Right atrium auricular region (tissue), 2 donors: ENCODE measurements around the gene PRF1. TPM values are rescaled to one million over a fixed set of nuclear protein-coding genes. Genes with fewer than 3 reads are reported as not detected.

Experiments used
- DNase-seq: peaks from one replicate; pipeline ENCODE4 v3.0.0-alpha.2; 2019; ENCODE audit warnings: low spot score
- H3K27ac ChIP-seq, 2 donors: fragments of 200-600 bp; sonication (generic); 1 replicate in 1 of 2; 2 replicates in 1 of 2; pipeline ENCODE4 v1.5.1; 2016 to 2019
- H3K27me3 ChIP-seq, 2 donors: fragments of 200-600 bp; sonication (generic); one replicate each; pipeline versions ENCODE4 v1.5.1 to v1.6.0; 2017 to 2019
- H3K36me3 ChIP-seq: fragments of 200-600 bp; sonication (generic); one replicate; pipeline ENCODE4 v1.5.1; 2016
- H3K4me1 ChIP-seq, 2 donors: fragments of 200-600 bp; sonication (generic); one replicate each; pipeline versions ENCODE4 v1.5.1 to v1.6.0; 2017 to 2019
- H3K4me3 ChIP-seq, 2 donors: fragments of 200-600 bp; sonication (generic); 1 replicate in 1 of 2; 2 replicates in 1 of 2; pipeline ENCODE4 v1.5.1; 2017 to 2019; ENCODE audit warnings: mild to moderate bottlenecking in 1 of 2, moderate library complexity in 1 of 2
- H3K9me3 ChIP-seq, 2 donors: fragments of 200-600 bp; sonication (generic); one replicate each; pipeline ENCODE4 v1.5.1; 2019
- total RNA-seq, 2 donors: library from RNA; depleted of rRNA; stranded (reverse); fragments of >200 nt; gene quantifications; one replicate each; pipeline ENCODE4 v1.1.0, GENCODE V29; 2016
- TF ChIP-seq, protein P1 (sequence below), 2 donors: fragments of 200-600 bp; sonication (generic); IDR thresholded peaks; one replicate each; pipeline ENCODE4 v1.5.1; 2019; ENCODE audit warnings: antibody characterized with exemption in 2 of 2

Gene PRF1
- total RNA-seq, 2 donors from 2014 or later, result 1.1 to 1.4 TPM

DNA sequence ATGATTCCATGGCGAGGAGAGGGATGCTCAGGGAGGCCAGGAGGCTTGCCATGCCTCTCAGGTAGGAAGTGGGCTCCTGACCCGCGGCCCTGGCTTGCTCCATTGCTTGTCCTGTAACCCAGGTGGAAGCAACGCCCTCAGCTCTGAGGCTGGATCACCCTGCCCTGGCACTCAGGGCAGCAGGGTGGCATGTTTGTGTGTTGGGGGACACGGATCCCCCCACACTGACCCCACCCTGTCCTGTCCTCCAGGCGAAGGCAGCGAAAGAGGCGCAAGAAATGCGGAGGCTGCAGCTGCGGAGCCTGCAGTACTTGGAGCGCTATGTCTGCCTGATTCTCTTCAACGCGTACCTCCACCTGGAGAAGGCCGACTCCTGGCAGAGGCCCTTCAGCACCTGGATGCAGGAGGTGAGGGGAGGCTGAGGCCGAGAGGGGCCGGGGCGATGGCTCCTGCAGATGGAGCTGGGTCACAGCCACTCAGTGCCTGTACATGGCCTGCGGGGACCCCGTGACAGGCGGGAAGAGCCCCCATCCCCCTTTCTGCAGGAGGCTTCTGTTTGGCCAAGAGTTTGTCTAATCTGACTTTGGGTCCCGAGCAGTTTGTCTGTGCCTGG lies 38.3 kb downstream of the PRF1 start:
- DNase-seq, result no peak
- Histone ChIP-seq H3K27me3 (no peaks in the 10 kb centered on the region), H3K36me3 (no peaks in the 10 kb centered on the region), H3K27ac (no peak overlapping the region), H3K4me1 (peaks cover 0 to 44% of the 10 kb centered on the region in 2 donors), H3K9me3 (no peaks in the 10 kb centered on the region), H3K4me3 (no peak overlapping the region)
- TF ChIP-seq, protein P1, sequence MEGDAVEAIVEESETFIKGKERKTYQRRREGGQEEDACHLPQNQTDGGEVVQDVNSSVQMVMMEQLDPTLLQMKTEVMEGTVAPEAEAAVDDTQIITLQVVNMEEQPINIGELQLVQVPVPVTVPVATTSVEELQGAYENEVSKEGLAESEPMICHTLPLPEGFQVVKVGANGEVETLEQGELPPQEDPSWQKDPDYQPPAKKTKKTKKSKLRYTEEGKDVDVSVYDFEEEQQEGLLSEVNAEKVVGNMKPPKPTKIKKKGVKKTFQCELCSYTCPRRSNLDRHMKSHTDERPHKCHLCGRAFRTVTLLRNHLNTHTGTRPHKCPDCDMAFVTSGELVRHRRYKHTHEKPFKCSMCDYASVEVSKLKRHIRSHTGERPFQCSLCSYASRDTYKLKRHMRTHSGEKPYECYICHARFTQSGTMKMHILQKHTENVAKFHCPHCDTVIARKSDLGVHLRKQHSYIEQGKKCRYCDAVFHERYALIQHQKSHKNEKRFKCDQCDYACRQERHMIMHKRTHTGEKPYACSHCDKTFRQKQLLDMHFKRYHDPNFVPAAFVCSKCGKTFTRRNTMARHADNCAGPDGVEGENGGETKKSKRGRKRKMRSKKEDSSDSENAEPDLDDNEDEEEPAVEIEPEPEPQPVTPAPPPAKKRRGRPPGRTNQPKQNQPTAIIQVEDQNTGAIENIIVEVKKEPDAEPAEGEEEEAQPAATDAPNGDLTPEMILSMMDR (IDR thresholded peaks at IDR 0.05), result no peak

DNA sequence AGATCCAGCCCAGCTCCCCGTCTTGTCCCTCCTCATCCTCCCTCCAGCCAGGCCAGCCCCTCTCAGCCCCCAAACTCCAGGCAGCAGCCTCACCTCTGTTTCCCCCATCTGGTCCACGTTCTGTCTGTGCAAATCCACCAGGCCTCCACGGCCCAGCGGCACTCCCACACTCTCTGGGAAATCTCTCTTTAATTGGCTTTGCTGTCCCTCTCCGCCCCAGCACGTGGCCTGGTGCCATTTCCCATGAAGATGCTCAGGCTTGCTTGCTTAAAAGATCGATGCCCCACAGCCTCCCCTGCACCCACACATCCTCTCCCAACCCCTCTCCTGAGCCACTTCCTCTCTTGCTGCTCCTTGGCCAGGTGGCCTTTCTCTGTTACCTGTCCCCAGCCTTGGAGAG lies 39.3 kb downstream of the PRF1 start:
- H3K27me3 ChIP-seq, result no peaks in the 10 kb centered on the region
- H3K27ac ChIP-seq, result no peak overlapping the region
- H3K9me3 ChIP-seq, result no peaks in the 10 kb centered on the region
- H3K4me3 ChIP-seq, result no peak overlapping the region
- no peak for DNase-seq
- TF ChIP-seq, protein P1 (IDR thresholded peaks at IDR 0.05), result no peak
- H3K36me3 ChIP-seq, result no peaks in the 10 kb centered on the region
- H3K4me1 ChIP-seq, result peaks cover 0 to 54% of the 10 kb centered on the region in 2 donors

DNA sequence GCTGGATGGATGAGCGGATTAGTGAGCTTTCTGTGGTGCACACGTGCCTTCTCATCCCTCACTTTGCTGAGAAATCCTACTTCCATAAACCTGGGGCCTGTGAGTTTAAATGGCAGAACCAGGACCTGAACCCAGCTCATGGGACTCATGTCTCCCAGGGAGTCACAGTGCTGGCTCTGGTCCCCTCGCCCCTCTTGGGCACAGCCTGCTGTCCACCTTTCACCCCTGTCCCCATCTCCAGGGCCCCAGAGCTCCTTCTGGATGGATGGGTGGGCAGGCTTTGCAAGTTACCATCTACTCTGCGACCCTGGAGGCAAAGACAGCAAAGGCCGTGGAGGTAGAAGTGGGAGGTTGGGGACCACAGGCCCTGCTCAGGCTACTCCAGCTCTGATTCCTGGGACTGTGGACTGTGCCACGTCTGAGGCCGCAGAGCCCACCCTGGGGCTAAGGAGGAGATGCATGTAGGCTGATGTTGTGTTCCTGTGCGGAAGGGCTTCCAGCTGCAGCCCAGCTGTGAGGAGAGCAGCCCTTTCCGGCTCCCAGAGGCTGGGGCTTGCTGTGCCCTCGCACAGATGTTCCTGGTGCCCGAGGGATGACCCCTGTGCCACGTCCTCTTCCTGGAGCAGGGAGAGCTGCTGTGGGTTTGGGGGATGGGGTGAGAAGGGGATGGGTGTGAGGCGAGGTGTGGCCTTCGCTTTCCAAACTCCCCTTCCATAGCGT lies 40.3 kb downstream of the PRF1 start:
- Histone ChIP-seq H3K27me3 (no peaks in the 10 kb centered on the region), H3K9me3 (no peaks in the 10 kb centered on the region), H3K27ac (no peak overlapping the region), H3K36me3 (no peaks in the 10 kb centered on the region), H3K4me1 (peaks cover 0 to 57% of the 10 kb centered on the region in 2 donors), H3K4me3 (no peak overlapping the region)
- TF ChIP-seq, protein P1 (IDR thresholded peaks at IDR 0.05), result no peak
- no peak for DNase-seq

DNA sequence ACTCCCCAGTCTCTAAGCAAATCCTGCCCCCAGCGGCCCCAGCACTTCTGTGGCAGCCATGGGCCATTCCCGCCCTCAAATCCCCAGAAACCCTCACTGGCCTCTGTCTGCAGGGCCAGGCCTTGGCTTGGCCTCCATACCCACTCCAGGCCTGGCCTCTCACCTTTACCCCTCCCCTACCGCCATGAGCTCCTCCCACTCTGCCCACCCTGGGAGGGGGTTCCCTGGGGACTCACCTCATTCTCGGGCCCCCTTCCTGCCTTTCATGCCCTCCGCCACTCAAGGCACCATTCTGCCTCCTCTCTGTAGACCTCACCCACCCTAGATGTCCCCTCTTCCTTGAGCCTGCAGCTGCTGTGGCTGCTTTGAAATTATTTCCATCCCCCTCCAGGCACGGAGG lies 41.0 kb downstream of the PRF1 start:
- Histone ChIP-seq H3K9me3 (no peaks in the 10 kb centered on the region), H3K4me1 (peaks cover 0 to 57% of the 10 kb centered on the region in 2 donors), H3K27me3 (no peaks in the 10 kb centered on the region), H3K27ac (no peak overlapping the region), H3K36me3 (no peaks in the 10 kb centered on the region), H3K4me3 (no peak overlapping the region)
- DNase-seq, result no peak
- TF ChIP-seq, protein P1 (IDR thresholded peaks at IDR 0.05), result no peak

DNA sequence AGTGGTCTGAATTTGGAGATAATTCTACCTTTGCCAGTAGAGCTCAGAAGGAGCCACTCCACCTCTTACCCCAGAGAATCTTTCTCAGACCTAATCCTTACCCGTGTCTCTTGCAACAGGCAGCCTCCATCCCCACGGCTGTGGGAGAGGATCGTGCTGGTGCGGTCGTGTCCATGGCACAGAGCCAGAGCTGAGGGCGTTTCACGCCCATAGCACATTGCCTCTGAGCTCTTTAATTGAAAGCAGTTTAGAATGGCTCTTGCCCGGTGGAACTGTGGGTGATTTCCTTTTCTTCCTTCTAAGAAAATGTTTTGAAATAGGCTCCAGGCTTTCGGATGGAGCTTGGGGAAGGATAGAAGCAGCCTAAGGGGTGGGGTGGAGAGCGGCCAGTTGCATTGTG lies 41.5 kb downstream of the PRF1 start:
- DNase-seq, result no peak
- peaks cover 0 to 57% of the 10 kb centered on the region in 2 donors for H3K4me1 ChIP-seq
- H3K9me3 ChIP-seq, result no peaks in the 10 kb centered on the region
- TF ChIP-seq, protein P1 (IDR thresholded peaks at IDR 0.05), result no peak
- H3K36me3 ChIP-seq, result no peaks in the 10 kb centered on the region
- no peak overlapping the region for H3K4me3 ChIP-seq
- H3K27ac ChIP-seq, result peak overlapping the region; percentile 57 to 58
- no peaks in the 10 kb centered on the region for H3K27me3 ChIP-seq
